ENCODE results near the gene ZNF276. TPM values are rescaled to one million over a fixed set of nuclear protein-coding genes. Genes with fewer than 3 reads are reported as not detected.
A peak's percentile ranks its signal among the peaks of the same experiment; 100 is the strongest.

ZNF276 gene
- total RNA-seq, 1 experiment from 2014 or later = 28.8 TPM

DNA sequence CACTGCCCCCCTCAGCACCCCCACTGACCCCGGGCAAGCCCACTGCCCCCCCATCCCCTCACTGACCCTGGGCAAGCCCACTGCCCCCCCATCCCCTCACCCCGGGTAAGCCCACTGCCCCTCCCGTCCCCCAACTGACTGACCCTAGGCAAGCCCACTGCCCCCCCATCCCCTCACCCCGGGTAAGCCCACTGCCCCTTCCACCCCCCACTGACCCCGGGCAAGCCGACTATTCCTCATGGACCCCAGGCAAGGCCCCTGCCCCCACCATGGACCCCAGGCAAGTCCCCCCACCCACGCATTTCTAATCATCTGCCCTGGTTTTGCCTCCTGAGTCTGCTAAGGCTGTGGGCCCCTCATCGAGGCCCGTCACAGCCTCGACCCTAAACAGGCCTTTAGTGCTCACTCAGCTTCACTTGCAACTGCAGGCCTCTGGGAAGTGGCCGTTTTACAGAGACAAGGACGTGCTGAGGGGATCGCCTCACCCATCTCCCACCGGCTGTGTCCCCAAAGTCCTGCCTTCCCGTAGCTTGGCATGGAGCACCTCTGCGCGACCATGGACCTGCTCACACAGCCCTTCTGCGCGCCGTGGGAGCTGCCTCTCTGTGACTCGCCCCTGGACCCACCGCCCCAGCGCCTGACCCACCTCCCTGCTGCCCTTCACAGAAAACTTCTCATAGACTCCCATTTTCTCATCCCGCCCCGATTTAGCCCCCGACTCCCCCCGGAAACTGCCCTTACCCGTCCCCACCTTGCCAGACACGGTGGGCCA lies 4.2 kb upstream of the ZNF276 start:
- no peaks in the 10 kb centered on the region for H4K20me1 ChIP-seq (ENCODE audit: insufficient read depth)
- BruUV-seq (replicated peaks) = no TSS peak
- intact Hi-C loops (cut with micrococcal nuclease; ENCODE audit: unreplicated experiment) = no loop called here
- H3K9me3 ChIP-seq (ENCODE audit: insufficient read depth, low read depth) = no peaks in the 10 kb centered on the region
- peaks cover 41% of the 10 kb centered on the region for H3F3A ChIP-seq (ENCODE audit: insufficient read depth, low read depth)
- TF ChIP-seq EZH2 (IDR thresholded peaks at IDR 0.05; ENCODE audit: low read depth) = no peak
- TF ChIP-seq, protein P1, sequence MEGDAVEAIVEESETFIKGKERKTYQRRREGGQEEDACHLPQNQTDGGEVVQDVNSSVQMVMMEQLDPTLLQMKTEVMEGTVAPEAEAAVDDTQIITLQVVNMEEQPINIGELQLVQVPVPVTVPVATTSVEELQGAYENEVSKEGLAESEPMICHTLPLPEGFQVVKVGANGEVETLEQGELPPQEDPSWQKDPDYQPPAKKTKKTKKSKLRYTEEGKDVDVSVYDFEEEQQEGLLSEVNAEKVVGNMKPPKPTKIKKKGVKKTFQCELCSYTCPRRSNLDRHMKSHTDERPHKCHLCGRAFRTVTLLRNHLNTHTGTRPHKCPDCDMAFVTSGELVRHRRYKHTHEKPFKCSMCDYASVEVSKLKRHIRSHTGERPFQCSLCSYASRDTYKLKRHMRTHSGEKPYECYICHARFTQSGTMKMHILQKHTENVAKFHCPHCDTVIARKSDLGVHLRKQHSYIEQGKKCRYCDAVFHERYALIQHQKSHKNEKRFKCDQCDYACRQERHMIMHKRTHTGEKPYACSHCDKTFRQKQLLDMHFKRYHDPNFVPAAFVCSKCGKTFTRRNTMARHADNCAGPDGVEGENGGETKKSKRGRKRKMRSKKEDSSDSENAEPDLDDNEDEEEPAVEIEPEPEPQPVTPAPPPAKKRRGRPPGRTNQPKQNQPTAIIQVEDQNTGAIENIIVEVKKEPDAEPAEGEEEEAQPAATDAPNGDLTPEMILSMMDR (conservative IDR thresholded peaks at IDR 0.05) = no peak
- H3K4me2 ChIP-seq = no peak overlapping the region
- H3K79me2 ChIP-seq (ENCODE audit: low read depth) = peaks cover 23% of the 10 kb centered on the region
- H3K4me1 ChIP-seq (replicated peaks; ENCODE audit: insufficient read depth) = peaks cover 23% of the 10 kb centered on the region
- no peak overlapping the region for H2AFZ ChIP-seq
- ChIA-PET POLR2A (ENCODE audit: unreplicated experiment) (interaction anchor here (0.6 to 0.7 kb wide), 2 partner anchors 17 to 159 kb away, joined by 5 to 8 read pairs; no protein-coding TSS in a partner anchor), CTCF (no interaction called here)
- no peak overlapping the region for H3K27ac ChIP-seq
- H3K4me3 ChIP-seq = no peak overlapping the region
- no peaks in the 10 kb centered on the region for H3K36me3 ChIP-seq (ENCODE audit: low read depth)
- no peaks in the 10 kb centered on the region for H3K27me3 ChIP-seq (ENCODE audit: insufficient read depth, low read depth)
- H3K9me2 ChIP-seq (ENCODE audit: insufficient read depth) = no peaks in the 10 kb centered on the region
- DNase-seq = no peak

DNA sequence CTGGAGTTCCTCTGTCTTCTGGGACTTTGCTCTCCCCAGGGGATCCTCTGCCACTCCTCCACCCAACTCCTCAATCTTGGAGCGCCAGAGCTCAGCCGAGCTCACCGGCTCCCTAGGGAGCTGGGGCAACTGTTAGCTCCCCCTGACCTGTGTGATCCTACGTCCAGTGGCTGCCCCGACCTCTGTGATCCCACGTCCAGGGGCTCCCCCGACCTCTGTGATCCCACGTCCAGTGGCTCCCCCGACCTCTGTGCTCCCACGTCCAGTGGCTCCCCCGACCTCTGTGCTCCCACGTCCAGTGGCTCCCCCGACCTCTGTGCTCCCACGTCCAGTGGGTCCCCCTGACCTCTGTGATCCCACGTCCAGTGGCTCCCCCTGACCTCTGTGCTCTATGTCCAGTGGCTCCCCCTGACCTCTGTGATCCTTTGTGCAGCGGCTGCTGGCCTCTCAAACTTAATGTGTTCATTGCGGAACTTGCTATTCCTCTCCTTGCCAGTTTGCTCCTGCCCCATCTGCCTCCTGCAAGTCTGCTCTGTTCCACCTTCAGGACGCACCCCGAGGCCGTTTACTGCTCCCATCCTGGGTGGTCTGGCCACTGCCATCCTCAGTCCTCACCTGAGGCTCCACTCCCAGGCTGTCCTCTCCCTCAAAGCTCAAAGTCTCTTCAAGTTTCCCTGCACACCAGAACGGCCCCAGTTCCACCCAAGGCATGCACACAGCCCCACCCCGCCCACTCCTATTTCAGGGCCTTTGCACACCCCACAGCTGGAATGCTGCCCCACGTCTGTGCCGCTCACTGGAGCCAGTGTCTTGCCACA lies 3.4 kb upstream of the ZNF276 start:
- no peaks in the 10 kb centered on the region for H3K27me3 ChIP-seq (ENCODE audit: insufficient read depth, low read depth)
- no peak overlapping the region for H2AFZ ChIP-seq
- DNase-seq = no peak
- peaks cover 2% of the 10 kb centered on the region for H4K20me1 ChIP-seq (ENCODE audit: insufficient read depth)
- H3K4me2 ChIP-seq = no peak overlapping the region; the same call in 1 of the 2 replicates
- no peak overlapping the region for H3K4me3 ChIP-seq
- no peak for TF ChIP-seq EZH2 (IDR thresholded peaks at IDR 0.05; ENCODE audit: low read depth)
- TF ChIP-seq, protein P1 (conservative IDR thresholded peaks at IDR 0.05) = no peak
- H3K36me3 ChIP-seq (ENCODE audit: low read depth) = no peaks in the 10 kb centered on the region
- no peak overlapping the region for H3K27ac ChIP-seq
- BruUV-seq (replicated peaks) = no TSS peak
- CTCF ChIA-PET = no interaction called here
- peaks cover 23% of the 10 kb centered on the region for H3K4me1 ChIP-seq (replicated peaks; ENCODE audit: insufficient read depth)
- H3K9me3 ChIP-seq (ENCODE audit: insufficient read depth, low read depth) = no peaks in the 10 kb centered on the region
- H3K9me2 ChIP-seq (ENCODE audit: insufficient read depth) = no peaks in the 10 kb centered on the region
- H3F3A ChIP-seq (ENCODE audit: insufficient read depth, low read depth) = peaks cover 44% of the 10 kb centered on the region
- intact Hi-C loops (cut with micrococcal nuclease; ENCODE audit: unreplicated experiment) = no loop called here
- peaks cover 23% of the 10 kb centered on the region for H3K79me2 ChIP-seq (ENCODE audit: low read depth)
- POLR2A ChIA-PET (ENCODE audit: unreplicated experiment) = interaction anchor here (0.6 kb wide), 1 partner anchor 158 kb away, joined by 5 read pairs; no protein-coding TSS in a partner anchor

DNA sequence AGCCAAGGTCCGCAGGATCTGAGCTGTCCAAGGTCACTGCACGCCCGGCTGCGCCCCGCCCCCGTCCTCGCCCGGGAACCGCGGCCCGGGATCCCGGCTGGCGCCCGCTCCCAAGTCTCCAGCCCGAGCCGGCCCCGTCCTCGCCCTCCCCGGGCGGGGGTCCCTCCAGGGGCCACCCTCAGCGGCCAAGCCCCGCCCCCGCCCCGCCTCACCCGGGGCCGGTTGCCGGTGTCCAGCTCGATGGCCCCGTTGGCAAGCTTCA lies 855 bp upstream of the ZNF276 start:
- H2AFZ ChIP-seq = peak overlapping the region; percentile 63; the same call in 1 of the 2 replicates
- TF ChIP-seq, protein P1 (conservative IDR thresholded peaks at IDR 0.05) = no peak
- no peak for TF ChIP-seq EZH2 (IDR thresholded peaks at IDR 0.05; ENCODE audit: low read depth)

More for the DNA sequence above, 855 bp upstream of the ZNF276 start:
- intact Hi-C loops (cut with micrococcal nuclease; ENCODE audit: unreplicated experiment) = no loop called here
- no TSS peak for BruUV-seq (replicated peaks)
- Histone ChIP-seq H3F3A (ENCODE audit: insufficient read depth, low read depth) (peaks cover 55% of the 10 kb centered on the region), H4K20me1 (ENCODE audit: insufficient read depth) (peaks cover 22% of the 10 kb centered on the region), H3K79me2 (ENCODE audit: low read depth) (peaks cover 25% of the 10 kb centered on the region), H3K36me3 (ENCODE audit: low read depth) (no peaks in the 10 kb centered on the region), H3K4me1 (replicated peaks; ENCODE audit: insufficient read depth) (peaks cover 29% of the 10 kb centered on the region), H3K4me3 (peak overlapping the region; percentile 93), H3K9me3 (ENCODE audit: insufficient read depth, low read depth) (no peaks in the 10 kb centered on the region), H3K9me2 (ENCODE audit: insufficient read depth) (no peaks in the 10 kb centered on the region), H3K4me2 (peak overlapping the region; percentile 95), H3K27me3 (ENCODE audit: insufficient read depth, low read depth) (no peaks in the 10 kb centered on the region), H3K27ac (peak overlapping the region; percentile 91)
- ChIA-PET POLR2A (ENCODE audit: unreplicated experiment) (interaction anchor here (0.6 kb wide), 1 partner anchor 14 kb away, joined by 6 read pairs; no protein-coding TSS in a partner anchor), CTCF (interaction anchor here (1.1 kb wide), 1 partner anchor 20 kb away, joined by 3 read pairs; no protein-coding TSS in a partner anchor)
- peak in 1 of 2 experiments; percentile 69 for DNase-seq
